ENCODE results near the gene SMIM43.

GRCh38 chr4:121799208-121799823, 34.4 kb upstream of the SMIM43 start:
- TF ChIP-seq FOXA1 (IDR thresholded peaks at IDR 0.05) (no peak), CTCF (IDR thresholded peaks at IDR 0.05; ENCODE audit: low read depth, low read length, missing input control) (no peak), MAX (IDR thresholded peaks at IDR 0.05) (no peak), JUND (IDR thresholded peaks at IDR 0.05) (peak; percentile 17 to 22), SP1 (IDR thresholded peaks at IDR 0.05) (peak; percentile 89), ATF3 (IDR thresholded peaks at IDR 0.05) (no peak), TAF1 (conservative IDR thresholded peaks at IDR 0.05) (no peak)

All from liver (tissue), 3 donors.